ENCODE data around the gene ELF2.
A peak's percentile ranks its signal among the peaks of the same experiment; 100 is the strongest.
"Not testable (repeated sequence)": the region's sequence is repeated elsewhere in the genome, so short reads cannot be mapped to it uniquely, and the experiment has no call there.

The ELF2 gene

DNA sequence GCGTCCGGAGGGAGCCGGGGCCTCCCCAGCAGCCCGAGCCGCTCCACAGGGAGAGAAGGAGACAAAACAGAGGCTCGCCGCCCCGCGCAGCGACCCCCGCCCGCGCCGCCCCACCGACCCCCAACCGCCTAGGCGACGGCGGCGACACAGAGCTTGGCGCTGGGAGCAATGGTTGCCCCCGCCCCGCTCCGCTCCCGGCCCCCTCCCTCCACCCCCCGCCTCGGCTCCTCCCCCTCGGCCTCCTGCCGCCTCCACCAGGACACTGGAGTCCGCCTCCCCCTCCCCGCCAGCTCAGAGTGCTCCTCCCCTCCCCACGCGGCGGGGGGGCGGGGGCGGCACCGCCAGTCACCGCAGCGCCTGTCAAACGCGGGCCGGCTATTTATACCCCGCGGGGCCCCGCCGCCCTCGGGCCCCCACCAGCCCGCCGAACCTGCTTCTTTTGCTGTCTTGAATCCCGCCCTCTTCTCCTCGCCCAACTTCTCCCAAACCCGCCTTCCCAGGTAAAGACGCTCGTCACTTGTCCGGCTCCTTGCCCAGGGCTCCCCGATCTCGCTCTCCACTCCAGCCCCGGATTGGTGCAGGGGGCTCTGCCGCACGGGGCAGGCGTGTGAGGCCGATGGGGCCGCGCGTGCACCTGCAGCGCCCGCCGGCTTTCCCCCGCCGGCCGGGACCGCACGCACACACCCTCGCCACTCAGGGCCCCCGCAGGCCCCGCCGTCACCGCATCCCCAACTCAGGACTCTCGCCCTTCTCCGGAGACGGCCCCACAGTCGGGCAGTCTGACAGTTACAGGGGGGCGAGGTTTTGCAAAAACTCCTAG, at the start of gene ELF2:
TSS of gene ELF2 (minus strand) at position 170 of the 820 bp plus-strand sequence. CDS start 39,517 bp downstream, outside the sequence.
- DNase-seq (ENCODE audit: low spot score in 2 of 2): peak; percentile 58 to 68
- peaks cover 19% of the 10 kb centered on the region for H3K36me3 Mint-ChIP-seq (ENCODE audit: insufficient read depth)
- no peaks in the 10 kb centered on the region for H3K27me3 Mint-ChIP-seq
- peaks cover 18% of the 10 kb centered on the region for H3K4me1 Mint-ChIP-seq
- no peaks in the 10 kb centered on the region for H3K9me3 Mint-ChIP-seq
- H3K27ac Mint-ChIP-seq (ENCODE audit: low read depth): peak within 1 kb of the TSS; percentile 93
- peak within 1 kb of the TSS; percentile 90 for H3K4me3 Mint-ChIP-seq
- peak; percentile 58 for ATAC-seq (replicated peaks; ENCODE audit: extremely low read depth, poor library complexity, severe bottlenecking)

DNA sequence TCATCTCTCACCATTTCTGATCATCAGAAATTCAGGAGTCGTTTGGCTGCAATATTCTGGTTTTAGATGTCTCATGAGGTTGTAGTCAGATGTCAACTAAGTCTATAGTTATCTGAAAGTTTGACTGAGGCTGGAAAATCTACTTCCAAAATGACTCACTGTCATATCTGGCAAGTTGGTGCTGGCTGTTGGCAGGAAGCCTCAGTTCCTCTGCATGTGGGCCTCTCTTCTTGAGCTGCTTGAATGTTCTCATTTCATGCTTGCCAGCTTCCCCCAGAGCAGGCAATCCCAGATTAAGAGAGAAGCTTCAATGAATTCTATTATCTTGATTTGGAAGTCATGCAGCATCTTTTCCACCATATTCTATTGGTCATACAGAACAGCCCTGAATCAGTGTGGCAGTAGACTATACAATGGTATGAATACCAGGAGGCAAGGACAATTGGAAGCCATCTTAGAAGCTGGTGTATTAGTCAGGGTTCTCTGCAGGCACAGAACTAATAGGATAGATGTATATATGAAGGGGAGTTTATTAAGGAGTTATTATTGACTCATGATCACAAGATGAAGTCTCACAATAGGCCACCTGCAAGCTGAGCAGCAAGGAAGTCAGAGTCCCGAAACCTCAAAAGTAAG, 46.8 kb upstream of the ELF2 start:
- DNase-seq (ENCODE audit: low spot score in 2 of 2) (no peak), ATAC-seq (replicated peaks; ENCODE audit: extremely low read depth, poor library complexity, severe bottlenecking) (no peak)
- H3K27ac Mint-ChIP-seq (ENCODE audit: low read depth): no peak overlapping the region
- H3K9me3 Mint-ChIP-seq: no peaks in the 10 kb centered on the region
- no peak overlapping the region for H3K4me3 Mint-ChIP-seq
- H3K36me3 Mint-ChIP-seq (ENCODE audit: insufficient read depth): no peaks in the 10 kb centered on the region
- peaks cover 5% of the 10 kb centered on the region for H3K4me1 Mint-ChIP-seq
- H3K27me3 Mint-ChIP-seq: no peaks in the 10 kb centered on the region

DNA sequence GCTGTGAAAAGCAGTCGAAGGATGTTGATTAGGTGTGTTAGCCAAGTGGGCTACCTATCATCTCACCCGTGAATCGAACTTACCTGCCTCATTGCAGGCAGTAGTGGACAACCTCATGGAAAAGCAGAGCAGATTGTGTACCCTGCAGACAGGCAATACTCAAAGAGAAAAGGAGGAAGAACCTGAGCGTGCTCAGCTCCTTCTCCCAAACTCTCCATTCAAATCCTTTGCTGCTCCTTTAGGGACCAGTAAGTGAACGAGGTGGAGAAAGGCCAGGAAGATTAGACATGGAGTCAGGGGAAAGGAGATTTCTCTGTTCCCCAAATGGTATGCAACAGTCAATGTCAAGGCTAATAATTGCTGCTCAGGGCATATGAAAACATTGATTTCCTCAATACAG, 45.2 kb upstream of the ELF2 start:
- Mint-ChIP-seq H3K4me1 (peaks cover 5% of the 10 kb centered on the region), H3K9me3 (no peaks in the 10 kb centered on the region), H3K27me3 (no peaks in the 10 kb centered on the region), H3K27ac (ENCODE audit: low read depth) (no peak overlapping the region), H3K36me3 (ENCODE audit: insufficient read depth) (no peaks in the 10 kb centered on the region), H3K4me3 (no peak overlapping the region)
- DNase-seq (ENCODE audit: low spot score in 2 of 2) (no peak), ATAC-seq (replicated peaks; ENCODE audit: extremely low read depth, poor library complexity, severe bottlenecking) (no peak)

DNA sequence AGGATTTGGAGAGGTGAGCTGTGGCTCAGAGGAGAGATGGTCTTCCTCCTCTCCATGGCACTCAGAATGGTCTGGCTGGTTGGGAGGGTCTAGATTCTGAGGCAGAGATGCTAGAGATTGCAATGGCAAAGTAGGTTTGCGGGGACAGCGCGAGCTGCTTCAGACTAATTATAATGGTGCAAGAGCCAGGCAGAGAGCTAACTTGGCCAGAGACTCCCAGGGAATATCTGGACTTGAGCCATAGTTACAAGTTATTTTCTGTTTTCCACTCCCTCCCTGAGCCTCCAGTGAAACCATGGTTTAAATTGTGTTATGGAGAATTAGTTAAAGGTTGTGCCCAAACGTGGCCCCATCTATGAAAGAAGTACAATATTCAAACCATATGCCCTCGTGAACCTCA, 44.7 kb upstream of the ELF2 start:
- no peak for DNase-seq (ENCODE audit: low spot score in 2 of 2)
- ATAC-seq (replicated peaks; ENCODE audit: extremely low read depth, poor library complexity, severe bottlenecking): no peak
- H3K9me3 Mint-ChIP-seq: no peaks in the 10 kb centered on the region
- H3K36me3 Mint-ChIP-seq (ENCODE audit: insufficient read depth): no peaks in the 10 kb centered on the region
- H3K27ac Mint-ChIP-seq (ENCODE audit: low read depth): no peak overlapping the region
- no peaks in the 10 kb centered on the region for H3K27me3 Mint-ChIP-seq
- H3K4me3 Mint-ChIP-seq: no peak overlapping the region
- peaks cover 5% of the 10 kb centered on the region for H3K4me1 Mint-ChIP-seq

DNA sequence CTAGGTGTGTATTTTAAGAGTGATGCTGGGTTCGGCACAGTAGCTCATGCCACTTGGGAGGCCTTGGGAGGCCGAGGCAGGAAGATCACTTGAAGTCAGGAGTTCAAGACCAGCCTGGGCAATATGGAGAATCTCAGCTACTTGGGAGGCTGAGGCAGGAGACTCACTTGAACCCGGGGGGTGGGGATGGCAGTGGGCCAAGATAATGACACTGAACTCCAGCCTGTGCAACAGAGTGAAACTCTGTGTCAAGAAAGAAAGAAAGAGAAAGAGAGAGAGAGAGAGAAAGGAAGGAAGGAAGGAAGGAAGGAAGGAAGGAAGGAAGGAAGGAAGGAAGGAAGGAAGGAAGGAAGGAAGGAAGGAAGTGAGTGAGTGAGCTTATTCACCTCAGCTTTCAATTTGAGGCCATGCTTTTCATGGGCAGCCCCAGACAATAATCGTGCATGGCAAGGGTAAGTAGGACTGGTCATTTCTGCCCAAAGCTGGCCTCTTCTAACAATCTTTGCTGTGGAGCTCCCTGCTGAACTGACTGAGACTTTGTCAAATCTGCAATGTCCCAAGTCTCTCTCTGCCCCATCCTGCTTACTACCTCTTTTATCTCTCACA, 42.5 kb upstream of the ELF2 start:
- Mint-ChIP-seq H3K4me1 (peaks cover 5% of the 10 kb centered on the region), H3K36me3 (ENCODE audit: insufficient read depth) (no peaks in the 10 kb centered on the region), H3K4me3 (no peak overlapping the region), H3K27me3 (no peaks in the 10 kb centered on the region), H3K9me3 (no peaks in the 10 kb centered on the region), H3K27ac (ENCODE audit: low read depth) (no peak overlapping the region)
- ATAC-seq (replicated peaks; ENCODE audit: extremely low read depth, poor library complexity, severe bottlenecking) (no peak), DNase-seq (ENCODE audit: low spot score in 2 of 2) (no peak)

DNA sequence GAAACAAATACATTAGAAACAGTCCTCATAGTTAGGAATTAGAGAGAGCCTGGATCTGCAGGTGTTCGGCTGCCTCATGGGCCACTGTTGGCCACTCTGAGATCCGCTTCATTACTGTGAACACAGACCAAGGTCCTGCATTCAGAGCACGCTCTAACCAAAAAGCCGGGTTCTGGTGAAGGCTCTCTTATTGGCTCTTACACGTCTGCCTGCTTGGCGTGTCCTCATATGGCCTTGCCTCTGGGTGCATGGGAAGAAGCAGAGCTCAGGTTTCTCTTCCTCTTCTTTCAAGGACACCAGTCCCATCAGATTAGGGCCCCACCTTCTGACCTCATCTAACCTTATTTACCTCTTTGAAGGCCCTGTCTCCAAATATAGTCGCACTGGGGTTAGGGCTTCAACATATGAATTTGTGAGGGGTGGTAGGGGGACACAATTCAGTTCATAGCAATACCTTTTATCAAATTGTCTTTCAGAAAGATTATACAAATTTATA, 37.1 kb upstream of the ELF2 start:
- Mint-ChIP-seq H3K4me1 (no peaks in the 10 kb centered on the region), H3K36me3 (ENCODE audit: insufficient read depth) (no peaks in the 10 kb centered on the region), H3K27ac (ENCODE audit: low read depth) (no peak overlapping the region), H3K4me3 (no peak overlapping the region), H3K27me3 (no peaks in the 10 kb centered on the region), H3K9me3 (no peaks in the 10 kb centered on the region)
- ATAC-seq (replicated peaks; ENCODE audit: extremely low read depth, poor library complexity, severe bottlenecking): no peak
- no peak for DNase-seq (ENCODE audit: low spot score in 2 of 2)

DNA sequence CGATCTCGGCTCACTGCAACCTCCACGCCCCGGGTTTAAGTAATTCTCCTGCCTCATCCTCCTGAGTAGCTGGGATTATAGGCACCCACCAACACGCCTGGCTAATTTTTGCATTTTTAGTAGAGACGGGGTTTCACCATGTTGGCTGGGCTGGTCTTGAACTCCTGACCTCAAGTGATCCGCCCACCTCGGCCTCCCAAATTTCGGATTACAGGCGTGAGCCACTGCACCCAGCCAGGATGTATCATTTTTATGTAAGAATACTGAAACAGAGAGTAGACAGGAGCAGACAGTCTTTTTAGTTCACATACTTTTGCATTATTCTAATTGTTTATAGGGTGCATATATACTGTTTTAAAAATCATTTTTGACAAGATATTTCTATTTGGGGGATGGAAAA, 36.6 kb upstream of the ELF2 start:
- not testable (repeated sequence) for H3K27ac Mint-ChIP-seq (ENCODE audit: low read depth); ATAC-seq (replicated peaks; ENCODE audit: extremely low read depth, poor library complexity, severe bottlenecking); H3K36me3 Mint-ChIP-seq (ENCODE audit: insufficient read depth); DNase-seq (ENCODE audit: low spot score in 2 of 2); H3K4me1 Mint-ChIP-seq; H3K4me3 Mint-ChIP-seq; H3K9me3 Mint-ChIP-seq; H3K27me3 Mint-ChIP-seq

DNA sequence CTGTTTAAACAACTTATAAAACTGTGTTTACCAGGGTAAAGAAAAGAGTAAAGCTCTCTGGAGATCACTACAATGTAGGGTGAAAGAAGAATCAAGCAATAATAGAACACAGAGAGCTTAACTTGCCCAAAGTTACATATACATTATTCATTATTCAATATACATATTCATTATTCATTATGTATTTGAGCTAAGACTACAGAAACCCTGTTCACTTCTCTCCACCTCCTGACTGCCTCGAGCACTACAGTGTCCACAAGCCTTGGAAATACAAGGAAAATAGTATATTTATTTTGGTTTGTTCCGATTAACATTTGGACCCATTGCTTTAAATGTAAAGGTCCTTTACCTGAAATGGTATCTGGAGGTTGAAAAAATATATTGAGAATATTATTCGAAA, 35.9 kb upstream of the ELF2 start:
- Mint-ChIP-seq H3K9me3 (no peaks in the 10 kb centered on the region), H3K4me3 (no peak overlapping the region)

DNA sequence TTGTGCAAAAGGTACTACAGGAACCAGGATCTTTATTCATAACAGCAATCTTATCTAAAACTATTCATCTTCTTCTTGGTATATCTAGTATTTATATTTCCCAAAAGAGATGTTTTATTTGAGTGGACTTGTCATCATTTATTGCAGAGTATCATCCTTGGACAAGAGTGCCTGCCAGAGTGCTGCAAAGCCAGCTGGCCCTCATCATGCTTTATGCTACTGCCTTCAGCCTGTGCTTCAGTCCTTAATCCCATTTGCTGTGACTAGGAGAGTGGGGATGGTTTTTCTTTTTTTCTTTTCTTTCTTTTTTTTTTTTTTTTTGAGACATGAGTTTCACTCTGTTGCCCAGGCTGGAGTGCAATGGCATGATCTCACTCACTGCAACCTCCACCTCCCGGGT, 33.5 kb upstream of the ELF2 start:
- Mint-ChIP-seq H3K9me3 (no peaks in the 10 kb centered on the region), H3K27me3 (no peaks in the 10 kb centered on the region), H3K27ac (ENCODE audit: low read depth) (no peak overlapping the region), H3K4me3 (no peak overlapping the region), H3K36me3 (ENCODE audit: insufficient read depth) (no peaks in the 10 kb centered on the region), H3K4me1 (no peaks in the 10 kb centered on the region)
- ATAC-seq (replicated peaks; ENCODE audit: extremely low read depth, poor library complexity, severe bottlenecking): no peak
- no peak for DNase-seq (ENCODE audit: low spot score in 2 of 2)

More for the DNA sequence above, 35.9 kb upstream of the ELF2 start:
- H3K27ac Mint-ChIP-seq (ENCODE audit: low read depth): no peak overlapping the region
- no peaks in the 10 kb centered on the region for H3K27me3 Mint-ChIP-seq
- H3K36me3 Mint-ChIP-seq (ENCODE audit: insufficient read depth): no peaks in the 10 kb centered on the region
- no peak for ATAC-seq (replicated peaks; ENCODE audit: extremely low read depth, poor library complexity, severe bottlenecking)
- H3K4me1 Mint-ChIP-seq: no peaks in the 10 kb centered on the region
- no peak for DNase-seq (ENCODE audit: low spot score in 2 of 2)

DNA sequence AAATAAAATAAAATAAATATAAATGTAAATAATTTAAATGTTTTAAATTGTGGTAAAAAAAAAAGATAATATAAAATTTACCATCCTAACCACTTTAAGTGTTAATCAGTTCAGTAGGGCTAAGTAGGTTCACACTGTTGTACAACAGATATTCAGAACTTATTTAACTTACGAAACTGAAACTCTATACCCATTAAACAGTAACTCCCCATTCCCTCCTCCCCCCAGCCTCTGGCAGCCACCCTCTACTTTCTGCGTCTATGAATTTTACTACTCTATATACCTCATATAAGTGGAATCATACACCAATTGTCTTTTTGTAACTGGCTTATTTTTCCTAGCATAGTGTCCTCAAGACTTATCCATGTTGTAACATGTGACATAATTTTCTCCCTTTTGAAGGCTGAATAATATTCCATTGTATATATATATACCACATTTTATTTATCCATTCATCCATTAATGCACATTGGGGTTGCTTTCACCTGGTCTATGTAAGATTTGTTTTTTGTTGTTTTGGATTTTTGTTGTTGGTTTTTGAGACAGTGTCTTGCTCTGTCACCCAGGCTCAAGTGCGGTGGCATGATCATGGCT, 32.5 kb upstream of the ELF2 start:
- Mint-ChIP-seq H3K4me1 (no peaks in the 10 kb centered on the region), H3K27ac (ENCODE audit: low read depth) (no peak overlapping the region), H3K9me3 (no peaks in the 10 kb centered on the region), H3K36me3 (ENCODE audit: insufficient read depth) (no peaks in the 10 kb centered on the region), H3K4me3 (no peak overlapping the region), H3K27me3 (no peaks in the 10 kb centered on the region)
- ATAC-seq (replicated peaks; ENCODE audit: extremely low read depth, poor library complexity, severe bottlenecking): no peak
- no peak for DNase-seq (ENCODE audit: low spot score in 2 of 2)

DNA sequence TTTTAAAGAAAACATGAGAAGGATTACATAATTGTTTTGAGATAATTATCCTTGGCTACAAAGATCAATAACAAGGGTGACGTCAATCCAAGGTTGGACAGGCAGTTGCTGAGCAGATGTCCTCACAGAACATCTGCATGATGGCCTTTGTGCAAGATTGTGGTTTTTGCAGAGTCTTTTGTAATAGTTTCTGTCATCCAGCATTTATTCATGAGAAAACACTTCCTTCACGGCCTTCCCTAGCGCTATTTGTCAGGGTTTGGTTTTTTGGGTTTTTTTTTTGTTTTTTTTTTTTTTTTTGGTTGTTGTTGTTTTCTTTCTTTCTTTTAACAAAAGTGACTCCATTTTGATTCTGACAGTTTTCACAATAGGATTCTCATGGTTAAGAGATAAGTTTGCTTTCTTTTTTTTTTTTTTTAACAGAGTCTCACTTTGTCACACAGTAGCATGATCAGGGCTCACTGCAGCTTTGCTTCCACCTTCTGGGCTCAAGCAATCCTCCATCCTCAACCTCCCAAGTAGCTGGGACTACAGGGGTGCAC, 31.5 kb upstream of the ELF2 start:
- Mint-ChIP-seq H3K36me3 (ENCODE audit: insufficient read depth) (no peaks in the 10 kb centered on the region), H3K9me3 (no peaks in the 10 kb centered on the region), H3K4me3 (no peak overlapping the region), H3K27ac (ENCODE audit: low read depth) (no peak overlapping the region), H3K4me1 (no peaks in the 10 kb centered on the region), H3K27me3 (no peaks in the 10 kb centered on the region)
- DNase-seq (ENCODE audit: low spot score in 2 of 2) (no peak), ATAC-seq (replicated peaks; ENCODE audit: extremely low read depth, poor library complexity, severe bottlenecking) (no peak)

DNA sequence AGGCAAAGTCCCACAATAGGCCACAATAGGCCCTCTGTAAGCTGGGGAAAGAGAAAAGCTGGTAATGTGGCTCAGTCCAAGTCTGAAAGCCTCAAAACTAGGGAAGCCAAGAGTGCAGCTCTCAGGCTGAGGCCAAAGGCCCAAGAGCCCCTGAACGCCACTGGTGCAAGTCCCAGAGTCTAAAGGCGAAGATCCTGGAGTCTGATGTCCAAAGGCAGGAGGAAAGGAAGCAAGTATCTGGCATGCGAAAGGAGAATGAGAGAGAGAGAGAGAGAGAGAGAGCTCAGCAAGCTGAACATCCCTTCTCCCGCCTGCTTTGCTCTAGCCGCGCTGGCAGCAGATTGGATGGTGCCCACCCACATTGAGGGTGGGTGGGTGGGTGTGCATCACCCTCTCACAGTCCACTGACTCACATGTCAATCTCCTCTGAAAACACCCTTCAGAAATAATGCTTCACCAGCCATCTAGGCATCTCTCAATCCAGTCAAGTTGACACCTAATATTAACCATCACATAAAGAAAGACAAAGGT, 30.9 kb upstream of the ELF2 start:
- Mint-ChIP-seq H3K27ac (ENCODE audit: low read depth) (no peak overlapping the region), H3K27me3 (no peaks in the 10 kb centered on the region), H3K4me3 (no peak overlapping the region), H3K4me1 (no peaks in the 10 kb centered on the region), H3K9me3 (no peaks in the 10 kb centered on the region), H3K36me3 (ENCODE audit: insufficient read depth) (no peaks in the 10 kb centered on the region)
- no peak for ATAC-seq (replicated peaks; ENCODE audit: extremely low read depth, poor library complexity, severe bottlenecking)
- no peak for DNase-seq (ENCODE audit: low spot score in 2 of 2)

Measured in central memory CD8-positive, alpha-beta T cell (primary cell).